Measurements from ENCODE around the gene BPNT1.
"Not testable (repeated sequence)": the region's sequence is repeated elsewhere in the genome, so short reads cannot be mapped to it uniquely, and the experiment has no call there.

The BPNT1 gene

GRCh38 chr1:220089650-220090556 lies at the start of gene BPNT1:
Gene BPNT1 (minus strand): TSS chr1:220089788. CDS start chr1:220079846, 9,942 bp downstream.
- peak; percentile 97 for DNase-seq (ENCODE audit: low read depth in 3 of 3)

GRCh38 chr1:220137019-220137786 lies 47.6 kb upstream of the BPNT1 start:
- no peak for DNase-seq (ENCODE audit: low read depth in 3 of 3)

- DNase-seq (ENCODE audit: low read depth in 3 of 3): no peak
Observed at GRCh38 chr1:220135755-220136154, 46.2 kb upstream of the BPNT1 start.

GRCh38 chr1:220129479-220130210 lies 40.1 kb upstream of the BPNT1 start:
- DNase-seq (ENCODE audit: low read depth in 3 of 3): no peak

GRCh38 chr1:220127076-220127475 lies 37.5 kb upstream of the BPNT1 start:
- no peak for DNase-seq (ENCODE audit: low read depth in 3 of 3)

- DNase-seq (ENCODE audit: low read depth in 3 of 3): no peak
Observed at GRCh38 chr1:220124542-220124941, 35.0 kb upstream of the BPNT1 start.

- no peak for DNase-seq (ENCODE audit: low read depth in 3 of 3)
Observed at GRCh38 chr1:220123889-220124288, 34.3 kb upstream of the BPNT1 start.

- DNase-seq (ENCODE audit: low read depth in 3 of 3): no peak
Observed at GRCh38 chr1:220123066-220123465, 33.5 kb upstream of the BPNT1 start.

- no peak for DNase-seq (ENCODE audit: low read depth in 3 of 3)
Observed at GRCh38 chr1:220121791-220122530, 32.4 kb upstream of the BPNT1 start.

- DNase-seq (ENCODE audit: low read depth in 3 of 3): no peak
Observed at GRCh38 chr1:220119043-220119512, 29.5 kb upstream of the BPNT1 start.

- no peak for DNase-seq (ENCODE audit: low read depth in 3 of 3)
Observed at GRCh38 chr1:220113136-220113695, 23.6 kb upstream of the BPNT1 start.

GRCh38 chr1:220112600-220112999 lies 23.0 kb upstream of the BPNT1 start:
- not testable (repeated sequence) for DNase-seq (ENCODE audit: low read depth in 3 of 3)

GRCh38 chr1:220110473-220110872 lies 20.9 kb upstream of the BPNT1 start:
- not testable (repeated sequence) for DNase-seq (ENCODE audit: low read depth in 3 of 3)

GRCh38 chr1:220099826-220100225 lies 10.2 kb upstream of the BPNT1 start:
- DNase-seq (ENCODE audit: low read depth in 3 of 3): no peak

- DNase-seq (ENCODE audit: low read depth in 3 of 3): peak; percentile 88 to 90 (median 90)
Observed at GRCh38 chr1:220094016-220094911, 4.7 kb upstream of the BPNT1 start, which contains the start of gene IARS2. Gene IARS2 (plus strand): TSS chr1:220094132. CDS start chr1:220094217, 85 bp downstream.

GRCh38 chr1:220093361-220094015 lies 3.9 kb upstream of the BPNT1 start:
- no peak for DNase-seq (ENCODE audit: low read depth in 3 of 3)

- DNase-seq (ENCODE audit: low read depth in 3 of 3): no peak
Observed at GRCh38 chr1:220092694-220093093, 3.1 kb upstream of the BPNT1 start.

GRCh38 chr1:220086261-220086686 lies 3.3 kb downstream of the BPNT1 start:
- DNase-seq (ENCODE audit: low read depth in 3 of 3): not testable (repeated sequence)

- no peak for DNase-seq (ENCODE audit: low read depth in 3 of 3)
Observed at GRCh38 chr1:220084460-220084859, 5.1 kb downstream of the BPNT1 start.

Measured in stimulated activated CD4-positive, alpha-beta T cell treated with anti-CD3 and anti-CD28 coated beads, TNF-alpha, amount 100 ng/mL, for 4 hours (primary cell).